Measurements from ENCODE around the gene MYRIP.
"Not testable (repeated sequence)": the region's sequence is repeated elsewhere in the genome, so short reads cannot be mapped to it uniquely, and the experiment has no call there.

MYRIP gene

DNA sequence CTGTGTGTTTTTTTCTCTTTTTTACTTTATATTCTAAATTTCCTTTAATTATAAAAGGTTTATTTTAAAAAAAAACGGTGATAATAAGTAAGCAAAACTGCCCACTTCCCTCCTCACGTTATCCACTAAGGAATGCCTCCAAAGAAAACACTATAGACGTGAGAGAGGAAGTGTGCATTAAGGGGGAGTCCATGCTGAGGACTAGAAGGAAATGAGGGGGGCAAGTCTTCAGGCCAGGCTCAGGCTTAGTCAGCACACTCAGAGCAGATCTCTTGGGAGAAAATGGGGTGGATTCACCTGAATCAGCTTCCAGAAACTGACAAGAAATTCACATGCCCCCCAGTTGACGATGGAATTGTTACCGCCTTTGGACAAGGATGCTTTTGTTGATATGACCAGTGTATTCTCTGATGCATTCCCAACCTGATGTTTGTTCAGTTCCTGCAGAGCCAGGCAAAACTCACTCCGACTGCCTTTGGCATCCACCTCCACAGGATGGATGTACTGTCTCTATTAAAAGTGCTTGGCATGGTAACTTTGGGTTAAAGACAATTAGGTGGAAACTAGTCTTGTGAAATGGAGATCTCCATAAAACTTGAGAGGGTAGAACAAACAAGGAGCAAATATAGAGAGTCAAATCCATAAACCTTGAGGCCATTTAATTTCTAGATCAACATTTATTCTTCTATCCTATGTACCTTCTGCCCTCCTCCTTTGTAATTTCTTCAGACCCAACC lies 167.8 kb downstream of the MYRIP start:
- DNase-seq, result no peak

- no peak for DNase-seq
Measured at GRCh38 chr3:39978308-39978707, 168.9 kb downstream of the MYRIP start.

- no peak for DNase-seq
Measured at GRCh38 chr3:39980058-39980457, 170.6 kb downstream of the MYRIP start.

DNA sequence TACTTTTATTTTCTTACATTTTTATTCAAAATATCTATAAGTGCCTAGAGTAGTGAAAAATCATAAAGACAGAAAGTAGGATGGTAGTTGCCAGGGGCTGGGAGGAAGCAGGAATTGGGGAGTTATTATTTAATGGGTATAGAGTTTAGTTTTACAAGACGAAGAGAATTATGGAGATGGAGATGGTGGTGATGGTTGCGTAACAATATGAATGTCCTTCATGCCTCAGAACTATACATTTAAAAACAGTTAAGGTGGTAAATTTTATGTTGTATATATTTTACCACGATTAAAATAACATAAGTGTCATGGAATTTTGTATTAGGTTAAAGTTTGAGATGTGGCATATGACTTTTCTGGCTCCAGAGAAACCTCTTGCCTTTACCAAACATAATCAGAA lies 171.4 kb downstream of the MYRIP start:
- DNase-seq, result no peak

DNA sequence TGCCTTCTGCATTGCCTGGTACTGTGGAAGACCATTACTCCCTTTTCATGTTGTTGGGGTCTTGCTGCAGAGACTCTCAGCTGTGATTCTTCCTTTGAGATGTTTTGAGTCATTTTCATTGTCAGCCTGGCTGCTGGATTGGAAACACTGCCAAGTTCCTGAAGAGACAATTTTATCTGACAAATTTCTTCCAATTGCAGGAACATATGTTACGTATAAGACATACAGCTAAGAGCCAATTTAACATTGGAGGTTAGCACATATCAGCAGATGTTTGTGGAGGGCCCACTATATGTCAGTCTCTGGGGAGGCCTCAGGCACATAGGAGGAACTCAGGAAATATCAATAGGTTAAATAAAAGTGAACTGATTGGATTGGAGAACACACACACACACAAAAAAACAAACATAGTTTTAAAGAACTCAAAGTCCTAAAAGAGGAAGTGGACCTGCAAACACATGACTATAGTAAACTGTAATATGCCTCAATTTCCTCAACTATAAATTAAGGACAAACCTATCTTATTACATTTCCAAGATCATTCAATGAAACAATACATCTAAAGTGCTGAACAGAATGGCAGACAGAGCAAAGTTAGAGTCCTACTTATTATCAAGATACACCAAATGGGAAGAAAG lies 172.3 kb downstream of the MYRIP start:
- no peak for DNase-seq

DNA sequence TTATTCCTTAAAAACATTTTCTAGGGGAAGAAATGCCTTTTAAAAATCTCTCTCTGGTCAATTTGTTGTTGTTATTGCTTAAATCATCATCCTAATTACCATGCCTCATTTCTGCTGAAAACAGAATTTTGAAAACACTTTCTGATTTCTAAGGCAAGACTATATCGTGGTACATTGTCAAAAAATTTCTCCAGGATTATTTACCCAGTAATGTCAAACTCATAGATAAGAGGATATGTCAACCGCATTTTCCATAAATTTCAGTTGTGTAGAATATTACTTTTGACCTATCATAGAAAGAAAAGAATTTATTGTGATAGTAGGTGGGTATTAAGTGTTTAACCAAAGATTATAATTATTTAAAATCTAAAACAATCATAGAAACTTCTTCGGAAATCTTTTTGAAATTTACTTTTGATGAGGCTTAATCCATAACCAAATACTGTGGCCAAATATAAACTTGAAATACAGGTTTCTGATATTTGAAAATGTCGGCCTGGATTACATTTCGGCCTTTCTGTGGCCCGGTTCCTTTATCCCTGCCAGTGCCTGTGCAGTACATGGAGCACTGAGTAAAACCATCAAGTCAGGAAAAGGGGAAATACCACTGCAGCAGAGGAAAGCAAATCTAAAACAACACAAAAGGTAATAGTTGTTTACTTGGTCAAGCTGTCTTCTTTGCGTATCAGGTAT lies 173.4 kb downstream of the MYRIP start:
- no peak for DNase-seq

- DNase-seq, result no peak
Measured at GRCh38 chr3:39989746-39990145, 180.3 kb downstream of the MYRIP start.

- peak; percentile 38 for DNase-seq
Measured at GRCh38 chr3:39990532-39990931, 181.1 kb downstream of the MYRIP start.

GRCh38 chr3:40008796-40009195 lies 199.4 kb downstream of the MYRIP start:
- no peak for DNase-seq

GRCh38 chr3:40009991-40010390 lies 200.6 kb downstream of the MYRIP start:
- no peak for DNase-seq

DNA sequence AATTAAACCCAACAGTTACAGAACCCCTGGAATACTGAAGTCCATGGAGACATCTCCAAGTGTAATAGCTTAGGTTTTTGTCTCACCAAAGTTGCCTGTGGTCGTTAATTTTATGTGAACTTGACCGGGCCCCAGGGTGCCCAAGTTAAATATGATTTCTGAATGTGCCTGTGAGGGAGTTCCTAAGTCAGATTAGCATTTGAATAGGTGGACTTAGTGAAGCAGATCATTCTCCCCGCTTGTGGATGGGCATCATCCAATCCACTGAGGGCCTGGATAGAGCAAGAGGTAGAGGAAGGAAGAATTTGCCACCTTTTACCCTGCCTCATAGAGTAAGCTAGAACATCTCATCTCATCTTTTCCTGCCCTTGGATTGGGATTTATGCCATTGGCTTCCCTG lies 203.0 kb downstream of the MYRIP start:
- DNase-seq, result no peak

DNA sequence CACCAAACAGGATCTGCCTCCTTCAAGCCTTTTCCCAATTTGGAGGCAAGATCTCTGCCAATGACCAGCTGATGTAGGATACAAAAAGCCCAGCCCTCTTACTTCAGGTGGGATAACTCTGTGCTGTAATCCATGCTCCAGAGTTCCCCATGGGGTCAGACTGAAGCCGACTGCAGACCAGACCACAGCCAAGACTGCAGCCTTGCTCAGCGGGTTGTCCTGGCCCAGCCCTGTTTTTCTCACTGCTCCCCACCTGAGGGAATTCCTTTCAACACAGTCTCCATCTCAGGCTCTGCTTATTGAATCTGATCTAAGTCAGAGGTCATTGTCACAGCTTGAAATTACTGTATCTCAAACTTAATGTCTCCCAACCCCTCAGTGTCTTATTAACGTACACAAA lies 207.0 kb downstream of the MYRIP start:
- no peak for DNase-seq

GRCh38 chr3:40018369-40018768 lies 209.0 kb downstream of the MYRIP start:
- DNase-seq, result no peak

GRCh38 chr3:40019376-40019775 lies 210.0 kb downstream of the MYRIP start:
- no peak for DNase-seq

DNA sequence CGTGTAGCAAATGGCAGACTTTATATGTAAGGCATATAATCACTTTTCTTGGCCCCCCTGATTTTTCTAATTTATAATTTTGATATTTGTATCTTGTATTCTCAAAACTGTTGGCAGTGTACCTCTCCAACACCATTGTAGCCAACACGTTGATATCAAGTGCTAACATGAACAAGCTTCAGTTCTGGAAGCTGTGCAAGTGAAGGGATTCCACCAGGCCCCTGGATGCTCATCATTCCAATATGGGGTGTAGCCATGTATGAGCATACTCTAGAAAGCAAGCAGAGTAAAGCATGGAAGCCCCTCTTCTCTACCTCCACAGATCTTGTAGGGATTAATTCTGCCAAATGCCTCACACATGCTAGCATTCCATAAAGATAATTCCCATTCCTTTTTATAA lies 211.3 kb downstream of the MYRIP start:
- DNase-seq, result no peak

GRCh38 chr3:40021338-40021737 lies 211.9 kb downstream of the MYRIP start:
- no peak for DNase-seq

GRCh38 chr3:40022297-40022827 lies 213.0 kb downstream of the MYRIP start:
- no peak for DNase-seq

DNA sequence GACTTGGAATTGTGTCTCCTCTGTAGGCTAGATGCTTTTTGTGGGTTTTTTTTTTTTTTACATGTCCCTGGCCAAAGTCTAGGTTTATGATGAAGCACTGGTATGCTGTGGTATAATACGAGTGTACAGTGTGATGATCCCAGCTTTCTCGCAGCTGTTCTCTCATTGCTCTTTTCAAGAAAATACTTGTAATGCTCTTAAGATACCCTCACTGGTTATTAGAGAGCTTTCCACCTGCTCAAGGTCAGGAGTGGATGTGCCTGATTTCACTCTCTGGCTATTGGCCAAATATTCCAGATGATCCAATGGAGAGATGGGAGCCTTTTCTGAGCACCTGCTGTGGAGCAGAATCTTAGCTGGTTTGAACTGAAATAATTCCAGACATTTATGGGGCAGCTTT lies 215.1 kb downstream of the MYRIP start:
- no peak for DNase-seq

GRCh38 chr3:40025892-40026291 lies 216.5 kb downstream of the MYRIP start:
- DNase-seq, result not testable (repeated sequence)

- no peak for DNase-seq
Measured at GRCh38 chr3:40035177-40035576, 225.8 kb downstream of the MYRIP start.

- DNase-seq, result no peak
Measured at GRCh38 chr3:40037582-40037981, 228.2 kb downstream of the MYRIP start.

- no peak for DNase-seq
Measured at GRCh38 chr3:40042752-40043443, 233.5 kb downstream of the MYRIP start.

GRCh38 chr3:40043444-40043755 lies 234.0 kb downstream of the MYRIP start:
- no peak for DNase-seq

DNA sequence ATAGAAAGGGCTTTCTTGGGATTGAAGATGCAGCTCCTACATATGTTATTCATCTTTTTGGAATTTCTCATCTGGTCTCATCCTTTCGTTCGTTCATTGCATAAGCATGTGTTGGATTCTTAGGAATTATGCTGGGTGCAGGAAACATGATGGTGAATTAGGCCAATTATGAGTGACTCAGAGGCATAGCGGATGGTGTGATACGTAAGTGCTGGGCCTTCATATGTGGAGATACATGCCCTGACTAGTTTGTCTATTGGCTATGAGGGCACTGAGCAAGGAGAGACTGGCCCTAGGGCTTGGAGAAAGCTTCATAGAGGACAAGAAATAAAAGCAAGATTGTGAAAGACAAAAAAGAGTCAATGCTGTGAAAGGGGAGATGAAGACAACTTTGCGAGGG lies 235.1 kb downstream of the MYRIP start:
- no peak for DNase-seq

Measured in GDM1 (cell line).